SKM-1 (cell line): ENCODE measurements around the gene MED22.
A peak's percentile ranks its signal among the peaks of the same experiment; 100 is the strongest.
"Not testable (repeated sequence)": the region's sequence is repeated elsewhere in the genome, so short reads cannot be mapped to it uniquely, and the experiment has no call there.

Experiments
- DNase-seq: peaks from one replicate; lab custom pipeline; 2025; ENCODE audit not compliant: unreplicated experiment; lab: John Stamatoyannopoulos, UW

The MED22 gene

DNA sequence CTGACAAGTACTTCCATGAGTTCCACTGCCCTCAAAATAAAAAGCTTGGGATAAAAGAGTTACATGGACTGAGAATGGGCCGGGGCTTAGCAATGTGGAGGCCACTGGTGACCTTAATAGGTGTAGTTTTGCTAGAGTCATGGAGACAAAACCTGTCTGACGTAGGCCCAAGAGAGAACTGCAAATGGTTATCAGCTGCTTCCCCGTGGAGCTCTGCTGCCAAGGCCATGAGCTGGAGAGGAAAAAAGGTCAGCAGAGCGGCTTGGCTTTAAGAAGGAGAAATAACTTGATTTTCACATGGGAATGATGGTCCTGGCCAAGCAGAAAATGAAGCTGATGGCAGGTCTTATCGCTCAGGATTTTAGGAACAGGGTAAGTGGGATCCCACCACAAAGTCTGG, 8.3 kb downstream of the MED22 start:
- no peak for DNase-seq

DNA sequence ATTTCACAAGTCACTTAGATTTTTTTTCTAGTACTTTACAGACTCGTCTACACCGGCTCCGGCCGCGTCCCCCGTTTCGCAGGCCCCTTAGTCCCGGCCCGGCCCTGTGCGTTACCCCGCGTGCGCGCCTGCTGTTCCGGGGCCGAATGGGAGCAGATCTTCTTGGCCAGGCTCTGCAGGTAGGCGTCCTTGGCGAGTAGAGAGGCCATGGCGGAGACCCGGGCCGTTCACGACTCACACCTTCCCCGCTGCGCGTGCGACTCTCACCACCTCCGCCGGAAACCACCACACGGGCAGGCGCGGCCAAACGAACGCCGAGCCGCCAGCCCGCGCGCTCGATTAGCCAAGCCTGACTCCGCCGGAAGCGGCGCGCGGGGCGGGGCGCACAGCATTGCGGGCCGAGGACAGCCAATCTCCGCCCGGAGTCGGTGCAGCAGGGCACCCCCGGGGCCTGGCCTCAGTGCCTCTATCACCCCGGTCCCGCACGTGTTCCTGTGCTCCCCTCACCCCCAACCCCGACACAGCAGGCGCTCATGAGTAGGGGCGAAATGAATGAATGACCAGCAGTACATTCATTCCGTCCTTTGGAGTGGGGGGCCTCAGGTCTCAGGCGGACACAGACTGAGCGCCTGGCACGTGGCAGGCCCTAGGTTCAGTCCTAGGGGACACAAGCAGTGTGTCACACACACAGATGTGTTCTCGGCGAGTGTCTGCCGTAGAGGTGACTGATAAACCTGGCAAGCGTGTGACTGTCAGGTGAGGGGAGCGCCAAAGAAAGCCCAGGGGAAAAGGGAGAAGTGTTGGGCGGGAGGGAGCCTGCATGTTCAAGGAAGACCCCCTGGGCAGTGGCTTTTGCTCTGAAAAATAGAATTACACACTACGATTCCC, 11.8 kb downstream of the MED22 start, which contains the start of gene SURF6:
TSS of gene SURF6 (minus strand) at position 265 of the 888 bp plus-strand sequence. CDS start at position 209, 56 bp downstream.
- DNase-seq, result peak; percentile 84

DNA sequence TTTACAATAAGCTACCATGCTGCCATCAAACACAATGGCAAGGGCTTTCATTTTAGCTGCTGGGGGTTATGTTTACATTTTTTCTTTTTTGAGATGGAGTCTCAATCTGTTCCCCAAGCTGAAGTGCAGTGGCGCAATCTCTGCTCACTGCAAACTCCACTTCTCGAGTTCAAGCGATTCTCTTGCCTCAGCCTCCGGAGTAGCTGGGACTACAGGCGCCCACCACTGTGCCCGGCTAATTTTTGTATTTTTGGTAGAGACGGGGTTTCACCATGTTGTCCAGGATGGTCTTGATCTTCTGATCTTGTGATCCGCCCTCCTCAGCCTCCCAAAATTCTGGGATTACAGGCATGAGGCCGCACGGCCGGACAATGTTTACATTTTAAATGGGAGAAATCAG, 13.0 kb downstream of the MED22 start:
- not testable (repeated sequence) for DNase-seq

DNA sequence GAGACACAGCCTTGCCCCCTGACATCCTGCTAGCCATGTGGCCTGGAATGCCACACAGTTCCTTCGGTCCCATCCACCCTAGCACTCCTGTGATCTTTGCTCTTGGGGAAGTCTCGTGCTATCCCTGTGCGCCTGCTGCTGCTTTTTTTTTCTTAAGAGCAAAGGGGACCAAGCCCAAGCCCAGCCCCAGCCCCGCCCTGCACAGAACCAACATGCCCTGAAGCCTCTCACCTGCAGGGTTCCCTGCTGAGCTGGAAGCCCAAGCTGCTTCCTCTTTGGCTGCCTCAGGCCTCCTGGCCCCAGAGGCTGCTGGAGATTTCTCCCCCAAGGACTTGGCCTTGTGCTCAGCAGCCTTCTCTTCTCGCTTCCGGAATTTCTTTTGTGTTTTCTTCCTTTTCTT, 13.8 kb downstream of the MED22 start:
- no peak for DNase-seq

DNA sequence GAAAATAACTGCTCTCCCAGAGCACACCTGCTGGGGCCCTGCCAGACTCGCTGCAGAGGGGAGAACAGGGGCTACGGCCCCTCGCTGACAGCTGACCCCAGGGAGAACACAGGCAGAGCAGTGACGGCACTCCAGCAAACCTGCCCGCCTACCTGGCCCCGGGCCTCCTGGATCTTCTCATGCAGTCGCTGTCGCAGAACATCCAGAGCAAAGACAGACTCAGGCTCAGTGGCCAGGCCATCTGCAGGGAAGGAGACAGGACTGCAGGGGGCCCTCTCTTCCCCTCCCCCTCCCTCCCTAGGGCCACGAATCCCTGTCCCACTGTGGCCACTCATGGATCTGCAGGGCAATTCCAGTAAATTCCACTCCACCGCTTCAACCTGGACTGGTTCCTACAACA, 14.4 kb downstream of the MED22 start:
- DNase-seq, result no peak

DNA sequence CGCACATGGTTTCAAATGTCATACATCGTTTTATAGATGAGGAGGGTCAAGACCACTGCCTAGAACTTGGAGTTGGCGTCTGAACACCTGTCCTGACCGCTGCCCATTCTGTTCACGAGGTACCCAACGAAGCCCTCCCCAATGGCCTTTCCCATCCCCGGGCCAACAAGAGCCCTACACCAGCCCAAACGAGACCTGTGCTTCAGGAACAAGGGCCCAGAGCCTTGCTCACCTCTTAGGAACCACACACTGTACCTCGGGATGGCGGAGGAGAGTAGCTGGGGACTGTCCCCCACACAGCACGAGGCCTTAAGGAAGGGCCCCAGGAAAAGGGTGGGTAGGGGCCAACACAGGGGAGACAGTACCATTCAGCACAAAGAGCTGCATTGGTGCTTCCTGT, 14.9 kb downstream of the MED22 start:
- DNase-seq, result no peak

DNA sequence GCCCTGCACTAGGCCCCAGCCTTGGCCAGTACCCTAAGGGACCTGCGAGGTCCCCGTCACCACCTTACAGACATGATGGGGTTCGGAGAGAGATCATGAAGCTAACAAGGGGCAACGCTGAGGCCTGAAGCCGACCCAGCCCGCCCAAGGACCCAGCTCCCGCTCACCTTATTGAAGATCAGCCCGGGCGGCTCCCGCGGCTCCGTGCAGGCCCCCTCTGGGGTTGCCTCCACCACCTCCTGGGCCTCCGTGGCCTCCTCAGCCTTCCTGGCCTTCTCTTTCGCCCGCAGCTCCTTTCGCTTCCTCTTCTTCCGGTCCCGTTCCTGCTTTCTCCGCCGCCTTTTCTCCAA, 15.6 kb downstream of the MED22 start:
- DNase-seq, result no peak

DNA sequence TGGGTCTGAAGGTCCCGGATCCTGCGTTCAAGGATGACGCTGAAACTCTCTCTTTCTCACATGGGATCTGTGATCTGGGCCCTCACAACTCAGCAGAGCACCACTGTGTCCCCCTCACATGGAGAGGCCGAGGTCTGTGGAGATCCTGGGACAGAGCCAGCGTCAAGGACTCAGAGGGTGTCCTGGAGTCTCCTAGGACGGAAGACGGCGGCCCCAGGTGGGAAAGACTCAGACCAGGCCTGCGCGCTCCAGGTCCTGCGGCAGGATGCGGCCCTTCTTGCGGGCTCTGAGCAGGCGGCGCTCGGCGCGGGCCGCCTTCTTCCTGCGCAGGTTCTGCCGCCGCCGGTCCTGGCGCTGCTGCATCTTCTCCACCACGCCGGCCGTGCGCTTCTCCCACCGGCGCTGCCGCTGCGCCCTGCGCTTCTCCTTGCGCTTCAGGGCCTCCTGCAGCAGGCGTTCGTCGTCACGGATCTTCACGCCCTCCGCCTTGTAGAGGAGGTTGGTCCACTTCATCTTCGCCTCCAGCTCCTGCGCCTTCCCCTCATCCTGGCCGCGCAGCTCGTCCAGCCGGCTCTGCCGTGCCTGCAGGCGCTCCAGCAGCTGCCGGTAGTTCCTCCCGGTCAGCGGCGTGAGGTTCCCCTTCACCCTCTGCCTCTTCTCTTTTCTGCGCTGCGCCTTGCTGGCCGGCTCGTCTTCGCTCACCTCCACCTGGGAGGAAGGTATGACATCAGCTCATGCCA, 16.1 kb downstream of the MED22 start:
- no peak for DNase-seq

DNA sequence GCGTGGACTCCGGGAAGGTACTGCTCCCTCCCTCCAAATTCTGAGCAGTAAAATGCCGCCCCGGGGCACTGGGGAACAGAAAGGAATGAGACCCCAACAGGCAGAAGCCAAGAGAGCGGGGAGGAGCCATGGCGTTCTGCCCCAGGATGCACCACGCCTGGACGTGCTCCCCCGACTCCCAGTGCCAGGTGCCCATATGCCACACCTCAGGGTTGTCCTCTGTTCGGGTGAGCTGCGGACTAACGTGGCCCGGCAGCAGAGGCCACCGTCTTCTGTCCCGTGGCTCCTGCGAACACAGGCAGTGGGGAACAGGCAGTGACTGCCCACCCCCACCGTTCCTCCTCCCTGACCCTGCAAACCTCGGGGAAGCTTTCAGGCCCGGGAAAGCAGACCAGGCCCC, 16.7 kb downstream of the MED22 start:
- no peak for DNase-seq

DNA sequence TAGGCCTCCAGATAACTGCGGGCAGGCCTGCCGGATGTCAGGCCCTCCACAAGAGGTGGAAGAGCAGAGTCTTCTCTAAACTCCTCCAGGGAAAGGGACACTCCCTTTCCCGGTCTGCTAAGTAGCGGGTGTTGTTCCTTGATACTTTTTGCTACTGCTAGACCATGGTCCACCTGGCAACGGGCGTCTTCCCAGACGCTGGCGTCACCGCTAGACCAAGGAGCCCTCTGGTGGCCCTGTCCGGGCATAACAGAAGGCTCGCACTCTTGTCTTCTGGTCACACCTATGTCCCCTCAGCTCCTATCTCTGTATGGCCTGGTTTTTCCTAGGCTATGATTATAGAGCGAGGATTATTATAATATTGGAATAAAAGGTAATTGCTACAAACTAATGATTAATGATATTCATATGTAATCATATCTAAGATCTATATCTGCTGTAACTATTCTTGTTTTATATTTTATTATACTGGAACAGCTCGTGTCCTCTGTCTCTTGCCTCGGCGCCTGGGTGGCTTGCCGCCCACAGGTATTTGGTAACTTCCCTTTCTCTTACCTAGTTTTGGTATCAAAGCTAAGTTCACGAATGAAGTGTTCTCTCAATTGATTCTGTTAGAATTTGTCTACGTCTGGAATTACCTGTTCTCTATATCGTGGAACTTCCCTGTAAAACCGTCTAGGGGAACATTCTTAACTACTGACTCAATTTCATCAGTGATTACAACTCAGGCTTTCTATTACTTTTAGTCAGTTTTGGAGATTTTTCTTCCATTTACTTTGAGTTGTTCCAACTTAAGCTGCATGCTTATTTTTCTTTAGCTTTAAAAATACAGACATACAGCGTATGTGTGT, 18.4 kb downstream of the MED22 start:
- not testable (repeated sequence) for DNase-seq

DNA sequence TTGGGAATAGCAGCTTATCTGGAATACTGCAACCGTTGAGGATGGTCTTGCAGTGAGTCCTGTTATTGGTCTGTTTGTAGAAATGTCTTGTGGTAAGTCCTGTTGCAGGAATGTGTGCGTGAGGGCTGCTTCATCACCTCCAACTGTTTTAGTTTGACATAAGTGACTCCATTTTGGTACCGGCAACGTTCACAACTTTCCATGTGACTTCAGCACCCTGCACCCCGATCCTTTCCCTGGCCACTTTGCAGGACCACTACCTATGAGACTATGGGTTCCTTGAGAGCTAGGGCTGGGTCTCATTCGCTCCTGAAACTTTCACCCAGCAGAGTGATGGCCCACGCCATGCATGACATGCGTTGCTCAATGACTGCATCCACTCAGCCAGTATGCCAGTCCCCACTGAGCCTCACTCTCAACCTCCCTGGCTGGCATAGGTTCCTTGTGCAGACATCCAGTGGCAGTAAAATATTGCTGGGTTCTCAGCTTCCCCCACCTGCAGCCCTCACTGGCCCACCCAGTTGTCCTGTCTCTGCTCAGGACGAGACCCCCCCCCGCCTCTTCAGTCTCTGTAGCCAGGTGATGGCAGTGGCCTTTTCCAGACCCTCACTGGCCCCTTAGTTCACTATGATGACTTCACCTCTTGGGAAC, 20.0 kb downstream of the MED22 start:
- DNase-seq, result no peak

DNA sequence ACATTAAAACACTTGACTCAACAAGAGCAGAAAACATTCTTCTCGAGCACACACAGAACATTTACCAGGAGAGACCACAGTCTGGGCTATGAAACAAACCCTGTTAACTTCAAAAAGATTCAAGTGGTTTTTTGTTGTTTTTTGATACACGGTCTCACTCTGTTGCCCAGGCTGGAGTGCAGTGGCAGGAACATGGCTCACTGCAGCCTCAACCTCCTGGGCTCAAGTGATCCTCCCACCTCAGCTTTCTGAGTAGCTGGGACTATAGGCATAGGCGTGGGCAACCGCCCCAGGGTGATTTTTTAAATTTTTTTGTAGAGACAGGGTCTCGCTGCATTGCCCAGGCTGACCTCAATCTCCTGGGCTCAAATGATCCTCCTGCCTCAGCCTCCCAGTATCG, 20.9 kb downstream of the MED22 start:
- DNase-seq, result not testable (repeated sequence)

DNA sequence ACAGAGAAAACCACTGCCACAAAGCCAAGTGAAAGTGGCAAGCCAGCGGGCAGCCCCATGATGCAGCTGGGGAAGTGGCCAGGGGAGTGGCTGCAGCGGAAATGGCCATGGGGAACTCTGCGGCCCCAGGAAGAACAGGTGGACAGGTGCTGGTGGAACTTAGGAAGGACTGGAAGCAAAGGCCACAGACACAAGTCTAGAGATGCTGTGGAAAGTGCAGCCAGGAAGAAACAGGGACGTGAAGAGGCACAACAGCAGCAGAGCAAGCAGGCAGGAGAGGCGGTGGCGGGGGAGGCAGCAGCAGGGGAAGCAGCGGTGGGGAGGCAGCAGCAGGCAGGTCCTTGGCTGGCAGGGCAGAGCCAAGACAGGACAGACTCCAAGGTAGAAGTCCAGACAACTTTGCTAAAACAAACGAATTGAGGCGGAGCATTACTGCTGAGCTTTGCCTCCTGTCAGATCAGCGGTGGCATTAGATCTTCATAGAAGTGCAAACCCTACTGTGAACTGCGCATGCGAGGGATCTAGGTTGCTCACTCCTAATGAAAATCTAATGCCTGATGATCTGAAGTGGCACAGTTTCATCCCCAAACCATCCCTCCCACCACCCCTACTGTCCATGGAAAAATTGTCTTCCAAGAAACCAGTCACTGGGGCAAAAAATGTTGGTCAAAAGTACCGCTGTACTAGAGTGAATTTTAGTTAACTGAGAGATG, 23.8 kb downstream of the MED22 start:
- DNase-seq, result no peak

DNA sequence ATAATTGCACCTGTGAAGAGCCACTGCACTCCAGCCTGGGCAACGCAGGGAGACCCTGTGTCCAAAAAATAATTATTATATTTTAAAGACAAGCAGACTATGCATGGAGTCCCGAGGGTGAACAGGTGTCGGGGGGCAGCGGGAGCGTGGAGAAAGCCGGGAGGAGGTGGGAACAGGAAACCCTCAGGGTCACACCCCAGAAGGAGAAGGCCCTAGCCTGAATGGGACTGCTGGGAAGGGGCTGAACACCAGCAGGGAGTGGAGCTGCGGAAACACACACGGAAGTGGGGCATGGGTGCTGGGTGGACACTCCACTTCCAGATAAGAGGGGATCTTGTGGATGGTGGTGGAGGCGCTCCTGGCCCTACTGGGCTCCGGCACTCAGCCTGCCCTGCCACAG, 24.7 kb downstream of the MED22 start:
- DNase-seq, result no peak

DNA sequence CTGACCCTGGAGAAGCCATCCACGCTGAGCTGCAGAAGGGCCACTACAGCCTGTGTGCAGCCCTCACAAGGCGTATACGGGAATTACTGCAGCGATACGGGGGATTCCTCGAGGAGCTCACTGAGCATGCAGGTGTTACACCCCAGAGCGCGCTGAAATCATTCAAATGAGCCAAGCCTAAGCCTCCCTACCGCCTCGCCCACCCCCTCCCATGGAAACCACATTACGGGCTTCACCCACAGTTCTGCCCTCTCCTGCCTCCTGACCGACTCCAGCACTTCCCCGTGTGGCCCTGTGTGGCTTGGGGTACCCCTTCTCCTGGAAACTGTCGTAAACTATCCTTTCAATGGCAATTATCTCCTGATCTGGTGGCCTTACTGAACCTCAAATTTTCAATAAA, 25.2 kb downstream of the MED22 start:
- DNase-seq, result no peak

DNA sequence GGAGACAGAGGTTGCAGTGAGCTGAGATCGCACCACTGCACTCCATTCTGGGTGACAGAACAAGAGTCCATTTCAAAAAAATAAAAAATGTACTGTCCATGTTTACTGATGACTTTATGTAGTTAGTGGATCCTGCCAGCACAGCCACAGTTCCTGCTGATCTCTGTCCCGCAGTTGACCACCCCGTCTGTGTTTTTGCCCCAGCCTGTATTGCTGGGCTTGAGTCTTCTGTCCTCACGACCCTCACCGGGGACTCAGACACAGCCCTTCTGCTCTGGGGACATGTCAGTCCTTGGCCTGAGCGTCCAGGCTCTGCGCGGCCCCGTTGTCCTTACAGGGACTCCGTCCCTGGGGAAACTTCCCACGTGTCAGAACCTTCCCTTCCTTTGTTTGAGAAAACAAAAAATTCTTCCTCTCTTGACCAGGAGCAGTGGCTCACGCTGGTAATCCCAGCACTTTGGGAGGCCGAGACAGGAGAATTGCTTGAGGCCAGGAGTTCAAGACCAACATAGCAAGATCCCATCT, 26.5 kb downstream of the MED22 start:
- no peak for DNase-seq

DNA sequence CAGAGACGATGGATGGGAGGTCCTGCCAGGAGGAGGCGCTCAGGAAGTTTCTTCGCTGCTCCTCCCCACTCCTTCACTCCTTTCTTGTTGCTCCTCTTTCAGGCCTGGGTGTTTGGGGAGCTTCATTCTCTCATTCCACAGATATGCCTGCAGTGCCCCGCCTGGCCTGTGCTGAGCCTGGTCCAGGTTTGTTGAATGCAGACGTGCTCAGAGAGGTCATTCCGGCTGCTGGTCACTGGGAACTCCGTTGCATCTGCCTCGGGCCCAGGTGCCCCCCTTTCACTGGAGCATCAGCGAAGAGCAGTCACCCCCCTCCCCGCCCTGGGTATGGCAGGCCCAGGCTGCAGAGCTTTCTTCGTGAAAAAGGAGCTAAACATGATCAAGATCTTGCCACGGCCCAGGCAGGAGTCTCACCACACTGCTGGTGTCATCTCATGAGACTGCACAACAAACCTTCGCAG, 27.5 kb downstream of the MED22 start:
- no peak for DNase-seq

DNA sequence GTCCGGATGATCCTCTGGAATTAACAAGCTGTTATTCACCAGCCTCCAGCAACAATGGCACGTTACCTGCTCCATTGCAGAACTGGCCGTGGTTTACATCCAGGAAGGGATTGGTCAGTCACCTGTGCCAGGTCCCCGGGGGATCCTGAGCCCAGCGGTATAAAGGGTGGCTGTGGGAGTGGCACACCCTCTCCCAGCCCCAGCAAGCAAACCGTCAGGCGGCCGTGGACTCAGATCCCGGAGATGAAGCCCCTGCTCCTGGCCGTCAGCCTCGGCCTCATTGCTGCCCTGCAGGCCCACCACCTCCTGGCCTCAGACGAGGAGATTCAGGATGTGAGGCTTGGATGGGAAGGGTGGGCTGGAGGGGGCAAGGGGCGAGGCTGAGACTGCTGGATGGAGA, 30.4 kb downstream of the MED22 start:
- DNase-seq, result not testable (repeated sequence)

DNA sequence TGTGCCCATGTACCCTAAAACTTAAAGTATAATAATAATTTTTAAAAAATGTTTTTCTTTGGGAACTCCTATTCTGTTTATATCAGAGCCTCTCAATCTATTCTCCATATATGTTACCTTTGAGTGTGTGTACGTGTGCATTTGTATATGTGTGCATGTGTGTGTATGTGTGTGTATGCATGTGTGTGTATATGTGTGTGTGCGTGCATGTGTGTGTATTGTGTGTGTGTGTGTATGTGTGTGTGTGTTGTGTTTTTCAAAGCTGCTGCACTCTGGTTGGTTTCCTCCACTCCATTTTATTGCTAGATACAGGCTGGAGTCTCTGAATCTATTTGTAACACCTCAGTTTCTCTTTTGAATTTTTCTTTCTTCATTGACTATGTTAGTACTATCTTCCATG, 31.9 kb downstream of the MED22 start:
- DNase-seq, result no peak

DNA sequence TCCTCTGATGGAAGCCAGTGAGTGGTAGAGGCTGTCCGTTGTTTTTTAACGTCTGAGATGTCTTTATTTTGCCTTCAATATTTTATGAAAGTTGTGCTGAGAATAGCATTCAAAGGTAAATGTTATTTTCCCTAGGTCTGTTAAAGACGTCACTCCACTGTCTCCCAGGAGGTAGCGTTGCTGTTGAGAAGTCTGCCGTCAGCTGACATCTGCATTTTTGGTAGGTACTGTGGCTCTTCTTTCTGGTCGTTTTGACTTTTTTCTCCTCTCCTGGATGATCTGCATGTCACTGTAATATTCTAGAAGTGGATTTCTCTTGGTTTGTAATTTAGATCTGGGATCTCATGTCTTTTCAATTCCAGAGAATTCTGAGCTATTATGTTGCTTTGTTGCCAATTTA, 38.3 kb downstream of the MED22 start:
- no peak for DNase-seq
